ENCODE results near the gene MATN4.

MATN4 gene

GRCh38 chr20:45313943-45314342 lies 5.8 kb upstream of the MATN4 start:
- DNase-seq (ENCODE audit: low read depth) = no peak

GRCh38 chr20:45313065-45313695 lies 5.1 kb upstream of the MATN4 start:
- DNase-seq (ENCODE audit: low read depth) = no peak

DNA sequence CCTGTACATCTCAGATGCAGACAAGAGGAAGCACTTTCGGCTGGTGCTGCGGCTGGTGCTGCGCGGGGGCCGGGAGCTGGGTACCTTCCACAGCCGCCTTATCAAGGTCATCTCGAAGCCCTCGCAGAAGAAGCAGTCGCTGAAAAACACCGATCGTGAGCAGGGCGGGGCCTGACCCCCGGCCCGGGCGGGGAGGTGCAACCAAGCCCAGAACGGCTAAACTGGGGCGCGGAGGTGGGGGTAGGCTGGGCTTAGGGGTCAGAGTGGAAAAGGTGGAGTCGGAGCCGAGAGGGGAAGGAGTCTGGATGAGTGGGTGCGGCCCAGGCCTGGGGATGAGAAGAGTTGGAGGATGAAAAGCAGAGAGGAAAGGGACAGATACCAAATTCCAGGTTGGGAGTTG lies 4.1 kb upstream of the MATN4 start:
- DNase-seq (ENCODE audit: low read depth) = no peak

DNA sequence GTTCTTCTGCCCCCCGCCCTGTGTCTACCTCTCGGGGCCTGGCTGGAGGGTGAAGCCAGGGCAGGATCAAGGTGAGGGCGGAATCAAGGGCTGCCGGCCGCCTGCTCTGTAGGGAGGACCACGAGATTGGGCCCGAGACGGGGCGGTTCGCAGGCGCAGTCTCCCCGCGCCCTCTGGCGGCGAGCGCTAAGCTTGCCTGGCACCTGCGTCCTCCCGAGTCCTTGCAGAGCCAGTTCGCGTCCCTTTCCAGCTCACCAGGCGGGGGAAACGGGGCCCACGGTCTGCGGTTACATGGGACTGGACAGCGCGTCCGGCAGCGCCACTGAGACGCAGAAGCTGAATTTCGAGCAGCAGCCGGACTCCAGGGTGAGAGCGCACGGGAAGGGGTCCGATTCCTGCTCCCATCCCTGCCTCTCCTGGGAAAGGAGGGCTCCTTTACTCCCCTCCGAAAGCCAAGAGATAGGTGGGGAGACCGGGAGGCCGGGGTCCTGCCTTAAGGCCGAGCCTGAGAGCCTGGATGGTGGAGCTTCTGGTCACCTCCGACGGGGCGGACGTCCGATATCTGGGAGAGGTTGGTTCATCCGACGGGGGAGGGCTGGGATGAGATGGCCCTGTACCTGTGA lies 3.6 kb upstream of the MATN4 start:
- DNase-seq (ENCODE audit: low read depth) = no peak

GRCh38 chr20:45309075-45309474 lies 976 bp upstream of the MATN4 start:
- no peak for DNase-seq (ENCODE audit: low read depth)

DNA sequence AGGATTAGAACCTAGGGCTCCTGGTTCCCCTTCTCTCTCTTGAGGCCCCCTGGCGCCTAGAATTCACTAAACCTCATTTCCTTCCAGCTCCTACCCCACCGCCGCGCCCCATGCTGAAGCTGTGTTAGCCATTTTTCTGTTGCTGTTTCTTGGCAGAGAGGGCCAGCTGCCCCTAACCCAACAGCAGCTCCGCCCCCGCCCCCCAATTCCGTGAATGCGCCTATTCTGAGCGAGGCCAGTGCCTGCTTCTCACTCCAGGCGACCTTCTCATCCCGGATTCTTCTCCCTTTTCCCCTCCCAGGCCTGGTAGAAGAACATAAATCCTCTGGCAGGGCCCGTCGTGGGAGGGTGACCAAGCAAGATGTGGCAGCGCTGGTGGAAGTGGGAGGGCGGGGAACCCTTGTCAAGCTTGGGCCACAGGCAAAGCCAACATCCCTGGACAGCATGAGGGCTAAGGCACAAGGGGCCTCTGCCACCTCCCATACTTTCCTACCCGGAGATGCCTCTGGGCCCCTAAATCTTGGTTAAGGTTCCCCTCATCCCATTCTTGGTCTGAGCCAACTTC lies 941 bp downstream of the MATN4 start:
- DNase-seq (ENCODE audit: low read depth) = no peak

- no peak for DNase-seq (ENCODE audit: low read depth)
These were observed 1.6 kb downstream of the MATN4 start, which contains the start of gene RBPJL for GRCh38 chr20:45306431-45306982. RBPJL (plus strand) TSS chr20:45306840; CDS start chr20:45306923, 83 bp downstream.

DNA sequence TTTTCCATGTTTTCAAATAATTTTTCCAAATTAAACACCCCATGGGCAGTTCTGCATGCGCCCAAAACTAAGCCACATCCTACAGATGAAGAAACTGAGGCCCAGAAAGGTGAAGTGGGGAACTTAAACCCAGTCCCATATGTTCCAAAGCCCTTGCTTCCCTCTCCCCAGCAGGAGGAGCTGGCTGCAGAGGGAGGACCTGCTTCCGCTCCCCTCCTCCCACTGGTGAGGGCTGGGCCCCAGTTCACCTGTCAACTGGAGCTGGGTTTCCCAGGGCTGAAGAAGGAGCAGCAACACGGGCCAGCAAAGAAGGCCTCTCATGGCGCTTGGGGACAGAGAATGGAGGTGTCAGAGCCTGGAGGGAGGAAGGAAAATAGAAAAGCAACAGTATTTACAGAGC lies 2.8 kb downstream of the MATN4 start:
- DNase-seq (ENCODE audit: low read depth) = no peak

GRCh38 chr20:45304464-45304999 lies 3.6 kb downstream of the MATN4 start:
- DNase-seq (ENCODE audit: low read depth) = no peak

DNA sequence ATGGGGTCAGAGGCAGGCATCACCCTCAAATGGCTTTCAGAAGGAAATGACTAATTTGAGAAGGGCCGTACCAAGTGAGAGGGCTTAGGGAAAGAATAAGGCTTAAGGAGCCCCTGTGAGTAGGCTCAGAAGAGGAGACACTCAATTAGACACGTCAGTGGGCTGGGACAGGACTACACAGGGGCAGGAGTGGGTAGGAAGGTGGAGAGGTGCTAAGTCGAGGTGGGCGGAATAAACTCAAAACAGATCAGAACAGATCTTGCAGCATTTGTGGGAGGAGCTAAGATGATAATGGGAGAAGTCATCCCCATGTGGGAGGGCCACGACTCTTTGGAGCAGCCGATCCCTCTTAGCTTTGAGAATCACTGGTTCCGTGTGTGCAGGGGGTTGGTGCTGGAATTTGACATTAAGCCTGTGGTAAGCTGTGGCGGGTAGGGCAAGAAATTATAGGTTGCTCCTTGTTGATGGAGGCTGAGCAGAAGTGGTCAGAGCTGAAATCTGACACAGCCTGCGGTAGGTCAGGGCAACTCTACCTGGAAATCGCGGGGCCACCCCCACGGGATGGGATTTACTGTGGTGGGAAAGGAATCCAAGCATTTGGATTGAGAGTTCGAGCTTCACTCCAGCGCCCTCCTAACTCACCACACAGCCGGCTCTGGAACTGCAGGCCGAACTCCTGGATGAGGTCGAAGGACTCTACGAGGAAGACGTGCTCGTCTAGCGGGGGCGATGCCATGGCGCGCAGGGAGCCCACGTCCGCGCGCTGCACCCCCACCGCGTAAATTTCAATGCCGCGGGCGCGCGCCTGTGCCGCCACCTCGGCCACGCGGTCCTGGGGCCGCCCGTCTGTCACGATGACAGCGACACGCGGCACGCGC lies 4.3 kb downstream of the MATN4 start:
- no peak for DNase-seq (ENCODE audit: low read depth)

GRCh38 chr20:45301824-45302271 lies 6.3 kb downstream of the MATN4 start:
- no peak for DNase-seq (ENCODE audit: low read depth)

DNA sequence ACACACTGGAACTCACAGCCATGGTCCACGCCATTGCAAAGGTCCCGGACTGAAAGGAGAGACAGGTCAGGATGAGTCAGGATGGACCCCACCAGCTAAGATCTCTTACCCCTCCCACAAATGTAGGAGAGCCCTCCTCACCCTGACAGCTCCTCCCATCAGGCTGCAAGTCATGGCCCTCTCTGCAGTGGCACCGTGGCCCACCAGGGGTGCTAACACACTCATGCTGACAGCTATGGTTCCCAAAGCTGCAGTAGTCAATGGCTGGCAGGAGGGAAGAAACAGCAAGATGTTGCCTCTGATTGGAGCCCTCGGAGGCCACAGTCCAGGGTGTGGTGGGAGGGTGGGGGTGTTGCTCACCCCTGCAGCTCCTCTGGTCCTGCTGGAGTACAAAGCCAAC lies 7.1 kb downstream of the MATN4 start:
- DNase-seq (ENCODE audit: low read depth) = no peak

DNA sequence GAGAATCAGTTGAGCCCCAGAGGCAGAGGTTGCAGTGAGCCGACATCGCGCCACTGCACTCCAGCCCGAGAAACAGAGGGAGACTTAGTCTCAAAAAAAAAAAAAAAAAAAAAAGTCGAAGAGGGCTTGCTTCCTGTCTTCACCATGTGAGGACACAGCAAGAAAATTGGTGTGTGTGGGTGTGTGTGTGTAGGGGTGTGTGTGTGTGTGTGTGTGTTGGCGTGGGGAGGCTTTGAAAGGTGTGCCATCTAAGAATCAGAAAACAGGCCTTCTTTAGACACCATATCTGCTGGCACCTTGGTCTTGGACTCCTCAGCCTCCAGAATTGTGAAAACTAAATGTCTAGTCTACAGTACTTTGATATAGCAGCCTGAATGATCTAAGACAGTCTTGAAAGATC lies 8.3 kb downstream of the MATN4 start:
- no peak for DNase-seq (ENCODE audit: low read depth)

DNA sequence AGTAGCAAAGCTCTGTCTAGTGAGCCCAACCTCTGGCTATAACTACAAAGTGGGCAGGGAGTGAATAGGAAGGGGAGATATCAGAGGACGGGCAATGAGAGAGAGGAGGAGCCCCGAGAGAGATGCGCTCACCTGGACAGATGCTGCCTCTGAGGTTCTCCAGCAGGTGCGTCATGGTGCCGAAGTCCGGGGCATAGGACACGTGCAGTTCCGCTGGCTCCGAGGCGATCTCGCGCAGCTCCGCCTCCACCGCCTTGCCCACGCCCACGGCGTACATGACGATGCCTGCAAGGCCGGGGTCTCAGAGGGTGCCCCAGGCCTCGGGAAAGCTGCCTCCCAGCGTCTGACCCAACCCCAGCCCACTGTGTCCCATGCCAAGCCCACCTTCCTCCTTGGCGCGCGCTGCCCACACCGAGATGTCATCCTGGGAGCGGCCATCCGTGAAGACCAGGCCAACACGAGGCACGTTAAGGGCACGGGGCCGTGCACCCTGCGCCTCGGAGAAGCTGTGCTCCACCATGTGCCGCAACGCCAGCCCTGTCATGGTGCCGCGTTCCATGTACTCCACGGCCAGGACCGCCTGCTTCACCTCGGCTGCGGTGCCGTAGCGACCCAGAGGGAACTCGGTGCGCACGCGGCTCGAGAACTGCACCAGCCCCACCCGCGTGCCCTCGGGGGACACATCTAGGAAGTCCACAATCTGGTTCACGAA lies 10.2 kb downstream of the MATN4 start:
- DNase-seq (ENCODE audit: low read depth) = no peak

- no peak for DNase-seq (ENCODE audit: low read depth)
These were observed 13.4 kb downstream of the MATN4 start for GRCh38 chr20:45294659-45295058.

GRCh38 chr20:45294003-45294368 lies 14.1 kb downstream of the MATN4 start:
- DNase-seq (ENCODE audit: low read depth) = no peak

GRCh38 chr20:45293041-45294002 lies 14.8 kb downstream of the MATN4 start:
- DNase-seq (ENCODE audit: low read depth) = peak; percentile 50

GRCh38 chr20:45292343-45292742 lies 15.8 kb downstream of the MATN4 start:
- DNase-seq (ENCODE audit: low read depth) = no peak

DNA sequence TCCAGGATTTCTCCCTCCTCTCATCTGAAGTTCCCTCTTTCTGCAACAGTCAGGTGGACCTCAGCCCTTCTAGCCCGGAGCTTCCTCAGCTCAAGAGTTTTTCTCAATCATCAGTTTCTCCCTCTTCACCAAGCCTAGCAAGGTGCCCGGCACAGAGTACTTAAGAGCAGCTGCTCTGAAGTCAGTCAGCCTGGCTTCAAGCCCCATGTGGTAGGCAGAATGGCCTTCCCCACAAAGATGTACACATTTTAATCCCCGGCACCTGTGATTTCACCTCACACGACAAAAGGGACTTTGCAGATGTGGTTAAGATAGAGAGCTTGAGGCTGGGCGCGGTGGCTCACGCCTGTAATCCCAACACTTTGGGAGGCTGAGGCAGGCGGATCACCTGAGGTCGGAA lies 16.6 kb downstream of the MATN4 start:
- no peak for DNase-seq (ENCODE audit: low read depth)

DNA sequence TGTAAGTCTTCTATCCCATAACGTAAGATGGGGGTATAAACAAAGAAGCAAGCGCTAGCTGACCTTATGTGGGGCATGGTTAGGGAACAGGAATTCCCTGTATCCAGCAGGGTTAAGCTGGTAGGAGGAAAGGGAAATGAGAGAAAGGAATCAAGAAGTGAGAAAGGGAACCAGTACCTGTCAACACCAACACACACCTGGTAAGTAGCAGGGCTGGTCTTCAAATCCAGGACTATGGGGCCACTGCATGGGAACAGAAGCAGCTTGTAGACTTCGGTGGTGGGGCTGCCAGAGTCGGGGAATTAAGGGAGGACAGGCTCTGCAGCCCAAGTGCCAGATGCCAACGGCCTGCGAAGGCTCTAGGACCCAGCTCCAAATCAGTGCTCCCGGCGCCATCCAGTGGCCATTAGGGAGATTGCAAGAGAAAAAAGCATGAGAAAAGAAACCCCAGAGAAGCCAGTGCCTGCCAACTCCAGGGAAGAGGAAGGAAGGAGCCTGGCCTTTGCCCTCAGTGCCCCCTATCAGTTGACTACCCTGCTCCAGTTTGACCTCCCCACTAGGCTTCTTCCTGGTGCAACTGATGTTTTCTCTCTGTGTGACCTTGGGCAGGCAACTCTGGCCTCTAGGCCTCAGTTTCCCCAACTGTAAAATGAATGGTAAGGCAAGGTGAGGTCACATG lies 17.3 kb downstream of the MATN4 start:
- DNase-seq (ENCODE audit: low read depth) = peak; percentile 9

All from T-helper 22 cell (primary cell).